Islet of Langerhans (tissue), 1 donor: ENCODE data around the gene ETHE1.

ENCODE experiments used
- FAIRE-seq: peaks from one replicate; lab custom pipeline; 2011; peaks lifted over from hg19 to GRCh38; lab: Jason Lieb, UNC

ETHE1 gene

DNA sequence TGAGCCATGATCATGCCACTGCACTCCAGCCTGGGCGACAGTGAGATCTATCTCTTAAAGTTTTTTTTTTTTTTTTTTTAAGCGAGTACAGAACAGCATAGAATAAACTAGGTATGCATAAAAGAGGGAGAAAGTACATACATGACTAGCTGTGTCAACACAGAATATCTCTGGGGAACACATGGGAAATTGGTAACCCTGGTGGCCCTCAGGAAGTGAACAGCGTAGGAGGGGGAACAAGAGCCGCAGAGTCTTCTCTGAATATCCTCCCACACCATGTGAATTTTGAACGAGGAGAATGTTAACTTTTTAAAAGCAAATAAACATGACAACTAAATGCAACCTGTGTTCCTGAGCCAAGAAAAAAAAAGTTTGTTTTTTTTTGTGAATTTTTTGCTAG, 37.7 kb downstream of the ETHE1 start:
- FAIRE-seq = no peak

DNA sequence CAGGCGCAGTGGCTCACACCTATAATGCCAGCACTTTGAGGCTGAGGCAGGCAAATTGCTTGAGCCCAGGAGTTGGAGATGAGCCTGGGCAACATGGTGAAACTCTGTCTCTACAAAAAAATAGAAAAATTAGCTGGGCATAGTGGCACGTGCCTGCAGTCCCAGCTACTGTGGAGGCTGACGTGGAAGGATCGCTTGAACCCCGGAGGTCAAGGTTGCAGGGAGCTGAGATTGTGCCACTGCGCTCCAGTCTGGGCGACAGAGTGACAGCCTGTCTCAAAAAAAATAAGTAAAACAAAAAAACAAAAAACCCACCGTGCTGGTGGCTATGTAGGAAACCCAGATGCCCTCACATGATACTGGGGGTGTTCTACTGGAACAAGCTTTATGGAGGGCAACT, 38.8 kb downstream of the ETHE1 start:
- no peak for FAIRE-seq

DNA sequence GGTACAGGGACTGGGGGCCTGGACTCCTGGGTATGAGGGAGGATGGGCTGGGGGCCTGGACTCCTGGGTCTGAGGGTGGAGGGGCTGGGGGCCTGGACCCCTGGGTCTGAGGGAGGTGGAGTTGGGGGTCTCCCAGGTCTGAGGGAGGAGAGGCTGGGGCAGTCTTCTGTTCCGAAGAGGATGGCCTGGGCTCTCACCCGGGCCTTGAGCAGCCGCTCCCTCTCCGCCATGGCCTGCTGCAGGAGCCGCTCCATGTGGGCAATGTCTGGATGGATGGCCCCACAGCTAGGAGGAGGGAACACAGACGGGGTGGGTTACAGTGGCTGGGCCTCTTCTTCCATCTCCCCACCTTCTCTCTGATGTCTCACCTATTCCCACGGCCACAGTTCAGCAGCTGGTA, 40.6 kb downstream of the ETHE1 start:
- FAIRE-seq = no peak

DNA sequence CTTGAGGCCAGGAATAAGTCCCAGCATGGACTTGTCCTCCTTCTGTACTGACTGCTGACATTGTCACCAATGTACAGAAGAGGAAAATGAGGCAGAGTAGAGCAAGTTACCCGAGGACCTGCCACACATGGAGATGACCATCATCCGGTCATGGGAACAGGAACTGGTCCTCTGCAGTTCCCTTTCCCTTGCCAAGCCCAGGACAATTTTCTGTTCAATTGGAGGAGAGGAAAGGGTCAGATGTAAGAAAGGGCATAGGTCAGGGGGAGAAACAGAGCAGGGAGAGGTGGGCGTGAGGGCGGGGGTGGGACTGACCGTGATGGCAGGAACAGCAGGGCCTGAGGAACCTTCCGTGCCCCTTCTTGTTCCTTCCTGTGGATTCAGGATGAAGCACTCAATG, 41.0 kb downstream of the ETHE1 start:
- FAIRE-seq = no peak

DNA sequence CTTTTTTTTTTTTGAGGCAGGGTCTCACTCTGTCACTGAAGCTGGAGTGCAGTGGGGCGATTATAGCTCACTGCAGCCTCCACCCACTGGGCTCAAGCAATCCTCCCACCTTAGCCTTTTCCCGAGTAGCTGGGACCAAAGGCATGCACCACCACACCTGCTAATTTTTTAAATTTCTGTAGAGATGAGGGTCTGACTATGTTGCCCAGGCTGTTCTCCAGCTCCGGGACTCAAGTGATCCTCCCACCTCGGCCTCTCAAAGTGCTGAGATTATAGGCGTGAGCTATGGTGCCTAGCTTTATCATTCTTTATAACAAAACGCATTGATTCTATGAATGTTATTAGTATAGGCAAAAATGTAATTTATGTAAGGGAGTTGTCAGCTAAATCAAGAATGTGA, 43.7 kb downstream of the ETHE1 start:
- no peak for FAIRE-seq

DNA sequence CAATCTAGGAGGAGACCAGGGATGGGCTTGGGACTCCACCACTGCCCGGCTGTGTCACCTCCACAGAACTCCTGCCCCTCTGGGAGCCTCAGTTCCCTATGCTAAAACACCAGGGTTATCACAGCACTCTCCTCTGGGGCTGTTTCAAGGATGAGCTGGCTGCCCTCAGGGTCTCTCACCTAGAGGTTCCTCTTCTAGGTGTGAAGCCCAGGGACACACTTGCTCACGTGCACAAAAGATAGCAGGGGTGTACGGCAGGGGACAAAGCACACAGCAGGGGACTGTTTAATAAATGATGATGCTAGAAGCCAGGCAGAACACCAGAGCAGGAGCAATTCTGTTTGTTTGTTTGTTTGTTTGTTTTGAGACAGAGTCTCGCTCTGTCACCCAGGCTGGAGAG, 44.8 kb downstream of the ETHE1 start:
- no peak for FAIRE-seq

DNA sequence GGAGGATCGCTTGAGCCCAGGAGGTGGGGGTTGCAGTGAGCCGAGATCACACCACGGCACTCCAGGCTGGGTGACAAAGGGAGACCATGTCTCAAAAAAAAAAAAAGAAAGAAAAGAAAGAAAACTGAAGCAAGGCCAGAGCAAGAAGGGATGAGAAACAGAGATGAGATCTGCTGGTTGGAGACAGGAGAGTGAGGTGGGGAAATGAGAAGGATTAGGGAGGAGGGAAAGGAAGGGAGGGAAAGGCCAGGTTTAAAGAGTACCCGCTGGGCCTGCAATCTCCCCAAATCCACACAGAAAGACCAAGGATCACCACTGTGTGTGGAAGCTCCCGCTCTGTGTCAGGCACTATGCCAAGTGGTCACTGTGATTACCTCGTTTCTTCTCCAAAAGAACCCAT, 45.3 kb downstream of the ETHE1 start:
- FAIRE-seq = no peak

DNA sequence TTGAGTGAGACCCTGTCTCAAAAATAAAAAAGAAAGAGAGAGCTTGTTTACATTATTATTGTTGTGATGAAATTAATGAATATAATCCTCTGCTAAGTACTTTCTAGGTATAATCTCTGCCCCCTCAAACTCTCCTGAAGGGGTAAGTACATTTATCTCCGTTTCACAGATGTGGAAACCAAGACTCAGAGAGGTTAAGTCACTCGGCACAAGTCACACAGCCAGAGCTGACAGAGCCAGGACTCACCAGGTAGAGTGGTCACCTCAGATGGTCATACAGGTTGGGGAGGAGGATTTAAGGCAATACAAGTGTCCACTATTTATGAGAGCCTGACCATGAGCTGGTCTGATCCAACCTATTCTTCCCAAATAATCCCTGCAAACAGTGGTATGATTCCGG, 46.4 kb downstream of the ETHE1 start:
- no peak for FAIRE-seq

DNA sequence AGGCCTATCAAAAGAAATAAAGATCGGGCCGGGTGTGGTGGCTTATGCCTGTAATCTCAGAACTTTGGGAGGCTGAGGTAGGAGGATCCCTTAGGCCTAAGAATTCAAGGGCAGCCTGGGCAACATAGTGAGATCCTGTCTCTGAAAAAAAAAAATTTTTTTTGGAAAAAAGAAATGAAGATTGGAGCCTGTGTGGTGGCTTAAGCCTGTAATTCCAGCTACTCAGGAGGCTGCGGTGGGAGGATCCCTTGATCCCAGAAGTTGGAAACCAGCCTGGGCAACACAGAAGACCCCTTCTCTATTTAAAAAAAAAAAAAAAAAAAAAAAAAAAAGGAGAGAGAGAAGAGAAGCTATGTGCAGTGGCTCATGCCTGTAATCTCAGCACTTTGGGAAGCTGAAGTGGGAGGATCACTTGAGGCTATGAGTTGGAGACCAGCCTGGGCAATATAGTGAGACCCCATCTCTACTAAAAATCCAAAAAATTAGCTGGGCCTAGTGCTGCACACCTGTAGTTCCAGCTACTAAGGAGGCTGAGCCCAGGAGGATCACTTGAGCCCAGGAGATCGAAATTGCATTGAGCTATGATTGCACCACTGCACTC, 46.9 kb downstream of the ETHE1 start:
- no peak for FAIRE-seq

DNA sequence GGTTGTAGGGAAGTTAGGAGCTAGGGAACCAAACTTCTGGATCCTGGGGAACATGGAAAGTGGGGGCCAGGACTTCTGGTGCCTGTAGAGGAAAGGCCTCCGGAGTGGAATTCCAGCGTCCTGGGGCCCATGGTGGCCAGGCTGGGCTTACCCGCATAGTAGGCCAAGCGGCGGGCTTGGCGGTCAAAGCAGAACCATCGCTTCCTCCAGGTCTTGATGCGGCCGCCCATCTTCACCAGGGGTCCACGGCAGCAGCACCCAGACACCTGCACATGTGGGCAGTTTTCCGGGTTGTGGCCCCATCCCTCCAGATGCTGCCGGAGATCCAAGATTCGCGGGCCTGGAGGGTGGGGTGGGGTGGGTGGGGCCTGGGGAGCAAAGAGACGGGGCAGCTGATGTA, 47.8 kb downstream of the ETHE1 start:
- no peak for FAIRE-seq

DNA sequence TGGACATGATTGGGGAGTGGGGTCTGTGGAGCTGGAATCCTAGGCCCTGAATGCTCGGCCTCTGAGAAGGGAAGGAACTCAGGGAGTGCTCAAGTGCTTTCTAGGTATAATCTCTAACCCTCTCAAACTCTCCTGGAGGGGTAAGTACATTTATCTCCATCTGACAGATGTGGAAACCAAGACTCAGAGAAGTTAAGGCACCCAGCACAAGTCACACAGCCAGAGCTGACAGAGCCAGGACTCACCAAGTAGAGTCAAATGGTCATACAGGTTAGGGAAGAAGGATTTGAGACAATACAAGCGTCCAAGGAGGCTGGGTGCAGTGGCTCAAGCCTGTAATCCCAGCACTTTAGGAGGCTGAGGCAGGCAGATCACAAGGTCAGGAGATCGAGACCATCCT, 48.7 kb downstream of the ETHE1 start:
- FAIRE-seq = no peak

DNA sequence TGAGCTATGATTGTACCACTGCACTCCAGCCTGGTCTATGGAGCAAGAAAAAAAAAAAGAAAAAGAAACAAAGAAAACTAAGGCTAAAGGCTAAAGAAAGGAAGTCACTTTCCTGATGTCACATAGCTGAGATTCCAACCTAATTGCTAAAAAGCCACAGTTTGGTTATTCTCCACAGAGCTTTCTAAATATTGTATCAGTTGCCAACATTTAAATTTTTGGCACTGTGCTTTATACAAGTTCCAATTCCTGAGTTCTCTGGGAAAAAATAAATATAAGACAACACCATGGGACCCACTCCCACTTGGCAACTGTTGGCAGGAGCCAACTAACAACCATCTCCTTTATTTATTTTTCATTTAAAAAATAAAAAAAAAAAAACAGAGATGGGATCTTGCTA, 50.4 kb downstream of the ETHE1 start:
- no peak for FAIRE-seq

DNA sequence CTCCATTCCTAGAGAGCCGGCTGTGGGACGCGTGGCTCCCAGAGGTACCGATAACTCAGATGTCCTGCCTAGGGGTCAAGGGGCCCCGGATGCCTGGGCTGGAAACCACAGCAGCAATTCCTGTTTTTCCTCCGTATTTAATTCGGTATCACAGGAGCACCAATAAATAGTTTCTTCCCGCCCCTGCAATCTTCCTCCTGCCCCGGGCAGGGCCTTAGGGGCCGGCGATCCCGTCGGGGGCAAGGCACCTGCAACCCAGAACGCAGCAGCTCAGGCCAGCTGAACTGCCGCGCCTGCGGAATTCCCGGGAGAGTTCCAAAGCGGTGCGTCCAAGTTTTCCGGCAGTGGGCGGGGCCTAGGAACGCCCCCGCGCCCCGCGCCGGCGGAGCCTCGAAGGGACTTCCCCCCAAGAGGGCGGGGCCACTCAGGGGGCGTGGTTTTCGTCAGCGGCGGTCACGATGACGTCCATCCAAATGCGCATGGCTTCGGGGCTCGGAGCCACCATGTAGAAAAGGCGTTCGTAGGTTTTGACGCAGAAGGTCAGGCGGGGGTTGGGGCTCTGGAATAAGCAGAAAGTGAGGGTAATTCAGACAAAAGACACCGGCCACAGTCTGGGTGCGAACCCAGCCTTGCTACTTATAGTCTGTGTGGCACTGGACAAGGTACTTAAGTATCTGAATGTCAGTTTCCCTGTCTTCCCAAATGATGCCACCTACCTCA, 51.9 kb downstream of the ETHE1 start:
- FAIRE-seq = no peak

DNA sequence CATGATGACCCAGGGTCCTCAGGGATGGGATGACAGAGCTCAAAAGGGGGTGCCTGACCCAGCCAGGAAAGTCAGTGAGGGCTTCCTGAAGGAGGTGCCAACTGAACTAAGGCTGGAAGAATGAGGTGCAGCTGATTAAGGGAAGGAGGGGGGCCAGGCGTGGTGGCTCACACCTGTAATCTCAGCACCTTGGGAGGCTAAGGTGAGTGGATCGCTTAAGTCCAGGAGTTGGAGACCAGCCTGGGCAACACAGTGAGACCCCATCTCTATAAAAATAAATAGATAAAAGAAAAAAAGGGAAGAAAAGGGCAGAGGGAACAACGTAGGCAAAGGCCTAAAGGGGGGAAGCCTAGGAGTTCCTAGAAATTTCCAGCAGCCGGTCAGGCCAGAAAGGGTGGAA, 52.5 kb downstream of the ETHE1 start:
- no peak for FAIRE-seq

DNA sequence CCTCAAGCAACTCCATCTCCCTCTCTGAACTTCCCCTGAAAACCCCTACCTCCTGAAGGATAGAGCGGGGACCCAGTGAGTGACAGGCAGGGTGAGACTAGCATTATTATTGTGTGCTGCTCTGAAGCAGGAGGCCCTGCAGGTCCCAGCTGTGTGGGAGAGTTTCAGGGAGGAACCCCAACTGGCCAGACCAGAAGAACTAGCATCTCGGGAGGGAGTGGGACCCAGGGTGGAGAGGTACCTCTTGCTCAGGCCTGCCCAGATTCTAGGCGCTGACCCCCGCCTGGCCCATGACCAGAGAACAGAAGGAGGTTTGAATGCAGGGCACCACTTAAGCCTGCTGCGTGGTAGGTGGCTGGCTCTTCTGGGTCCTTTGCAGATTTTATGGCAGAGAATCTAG, 55.9 kb downstream of the ETHE1 start:
- no peak for FAIRE-seq

DNA sequence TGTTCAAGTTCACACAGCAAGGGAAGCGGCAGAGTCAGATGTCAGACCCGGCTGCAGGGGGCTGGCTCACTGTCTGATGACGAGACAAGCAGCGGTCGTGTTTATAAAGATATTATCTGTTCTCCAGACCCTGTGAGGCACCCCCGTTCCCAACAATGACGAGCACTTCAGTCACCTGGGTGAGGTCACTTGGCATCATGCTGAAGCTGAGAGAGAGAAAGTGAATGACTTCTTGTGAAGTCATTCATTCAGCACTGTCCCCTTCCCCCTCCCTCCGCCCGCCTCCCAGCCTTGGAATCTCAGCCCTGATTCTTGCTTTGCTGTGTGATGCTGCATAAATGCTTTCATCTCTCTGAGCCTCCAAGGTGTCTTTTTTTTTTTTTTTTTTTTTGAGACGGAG, 56.7 kb downstream of the ETHE1 start:
- FAIRE-seq = no peak

DNA sequence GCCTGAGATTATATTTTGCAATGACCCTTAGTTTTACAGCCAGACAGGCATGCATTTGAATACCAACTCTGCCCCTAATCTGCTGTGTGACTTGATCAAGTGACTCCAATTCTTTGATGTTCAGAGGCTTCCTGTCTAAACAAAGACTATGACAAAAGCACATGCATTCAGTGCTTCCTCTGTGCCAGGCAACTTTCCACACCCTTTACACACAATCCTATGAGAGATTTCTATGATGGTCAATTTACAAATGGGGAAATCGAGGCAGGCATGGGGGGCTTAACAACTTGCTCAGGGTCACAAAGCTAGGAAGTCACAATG, 57.9 kb downstream of the ETHE1 start:
- no peak for FAIRE-seq

DNA sequence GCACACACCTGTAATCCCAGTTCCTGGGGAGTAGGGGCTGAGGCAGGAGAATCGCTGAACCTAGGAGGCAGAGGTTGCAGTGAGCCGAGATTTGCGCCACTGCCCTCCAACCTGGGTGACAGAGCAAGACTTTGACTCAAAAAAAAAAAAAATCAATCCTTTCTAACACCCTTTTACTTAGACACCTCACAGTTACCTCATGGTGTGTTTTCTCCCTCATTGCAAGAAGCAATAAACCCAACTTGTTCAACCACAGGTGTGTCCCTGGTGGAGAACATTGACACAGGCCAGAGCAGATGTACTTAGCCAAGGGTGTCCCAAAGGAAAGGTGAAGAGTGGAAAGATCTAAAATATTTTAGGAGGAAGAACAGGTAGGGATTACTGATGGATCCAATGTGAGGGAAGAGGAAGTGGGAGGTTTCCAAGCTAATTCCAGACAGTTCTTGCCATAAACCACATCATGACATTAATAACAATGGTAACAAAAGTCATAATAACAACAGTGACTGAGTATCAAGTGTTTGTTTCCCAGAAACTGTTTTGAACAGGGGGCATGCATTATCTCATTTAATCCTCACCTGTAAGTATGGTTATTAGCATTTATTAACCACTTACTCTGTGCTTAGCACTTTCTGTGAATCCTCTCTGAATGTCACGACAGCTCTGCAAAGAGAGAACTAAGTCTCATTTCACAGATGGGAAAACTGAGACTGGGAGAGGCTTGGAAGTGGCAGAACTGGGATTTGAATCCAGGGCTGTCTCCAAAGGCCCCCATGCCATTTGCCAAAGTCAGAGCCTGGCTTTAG, 58.4 kb downstream of the ETHE1 start:
- no peak for FAIRE-seq

DNA sequence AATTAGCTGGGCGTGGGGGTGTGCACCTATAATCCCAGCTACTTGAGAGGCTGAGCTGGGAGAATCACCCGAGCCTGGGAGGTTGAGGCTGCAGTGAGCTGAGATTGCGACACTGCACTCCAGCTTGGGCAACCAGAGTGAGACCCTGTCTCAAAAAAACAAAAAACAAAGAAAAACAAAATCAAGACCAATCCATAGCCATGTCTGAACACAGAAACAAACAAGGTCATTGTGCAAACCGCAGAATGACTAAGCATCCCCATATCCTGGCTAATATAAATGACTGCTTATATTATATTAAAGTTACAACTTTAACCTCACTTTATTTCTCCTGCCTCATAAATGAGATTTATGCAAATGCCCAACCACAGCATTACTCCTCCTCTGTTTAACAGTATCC, 59.3 kb downstream of the ETHE1 start:
- no peak for FAIRE-seq

DNA sequence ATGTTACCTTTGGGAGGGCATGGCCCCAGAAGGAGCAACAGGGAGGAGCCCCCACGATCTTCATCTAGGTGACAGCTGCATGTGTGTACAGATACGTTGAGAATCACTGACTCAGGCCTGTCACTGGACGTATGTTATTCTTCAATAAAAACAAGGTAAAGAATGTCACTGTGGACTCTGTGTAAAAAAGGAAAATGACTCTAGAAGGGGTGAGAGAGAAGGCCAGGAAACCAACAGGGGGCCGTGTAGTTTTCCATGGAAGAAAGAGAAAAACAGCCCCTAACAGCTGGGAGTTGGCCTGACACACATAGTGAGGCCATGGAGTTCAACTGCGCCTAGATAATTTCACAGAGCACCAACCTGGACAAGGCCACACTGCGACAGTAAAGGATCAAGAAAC, 59.7 kb downstream of the ETHE1 start:
- FAIRE-seq = no peak

DNA sequence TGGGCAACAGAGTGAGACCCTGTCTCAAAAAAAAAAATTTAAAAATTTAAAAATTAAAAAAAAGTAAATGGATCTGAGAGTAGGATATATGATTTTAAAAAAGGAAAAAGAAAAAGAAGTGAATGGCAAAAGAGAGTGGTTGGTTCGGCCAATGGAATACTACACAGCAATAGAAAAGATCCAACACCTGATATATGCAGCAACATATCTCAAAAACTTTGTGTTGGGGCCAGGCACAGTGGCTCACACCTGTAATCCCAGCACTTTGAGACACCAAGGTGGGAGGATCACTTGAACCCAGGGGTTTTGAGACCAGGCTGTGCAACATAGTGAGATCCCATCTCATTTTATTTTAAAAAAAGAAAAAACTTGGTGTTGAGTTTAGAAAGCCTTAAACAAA, 60.2 kb downstream of the ETHE1 start:
- FAIRE-seq = no peak

DNA sequence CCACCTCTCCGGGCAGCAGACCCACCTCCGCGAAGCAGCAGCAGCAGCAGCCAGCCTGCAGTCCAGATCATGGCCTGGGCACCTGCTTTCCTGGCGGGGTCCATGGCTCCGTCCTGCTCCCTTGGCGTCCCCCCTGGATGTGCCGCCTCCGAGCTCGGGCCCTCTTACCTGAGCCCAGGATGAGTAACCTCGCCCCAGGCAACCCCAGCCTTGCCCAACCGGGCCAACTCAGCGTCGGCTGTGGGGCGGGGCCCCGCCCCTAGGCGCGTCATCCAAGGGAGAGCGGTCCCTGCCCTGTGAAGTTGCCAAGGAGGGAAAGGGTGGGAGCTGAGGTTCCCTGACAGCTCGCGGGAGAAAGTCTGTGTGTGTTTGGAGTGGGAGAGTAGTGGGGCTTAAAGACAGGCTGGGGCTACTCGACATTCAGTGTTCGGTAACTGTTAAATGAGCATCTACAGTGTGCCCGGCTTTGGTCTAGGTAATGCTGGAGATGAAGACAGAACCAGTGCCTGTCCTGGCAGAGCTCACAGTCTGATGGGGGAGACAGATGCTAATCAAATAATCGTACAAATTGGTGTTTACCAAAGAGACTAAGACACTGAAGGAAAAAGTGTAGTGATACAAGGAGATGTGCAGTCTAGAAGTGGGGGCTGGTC, 61.4 kb downstream of the ETHE1 start, which contains the start of gene LYPD3:
TSS of gene LYPD3 (minus strand) at position 141 of the 653 bp plus-strand sequence. CDS start at position 104, 37 bp downstream.
- FAIRE-seq = no peak

DNA sequence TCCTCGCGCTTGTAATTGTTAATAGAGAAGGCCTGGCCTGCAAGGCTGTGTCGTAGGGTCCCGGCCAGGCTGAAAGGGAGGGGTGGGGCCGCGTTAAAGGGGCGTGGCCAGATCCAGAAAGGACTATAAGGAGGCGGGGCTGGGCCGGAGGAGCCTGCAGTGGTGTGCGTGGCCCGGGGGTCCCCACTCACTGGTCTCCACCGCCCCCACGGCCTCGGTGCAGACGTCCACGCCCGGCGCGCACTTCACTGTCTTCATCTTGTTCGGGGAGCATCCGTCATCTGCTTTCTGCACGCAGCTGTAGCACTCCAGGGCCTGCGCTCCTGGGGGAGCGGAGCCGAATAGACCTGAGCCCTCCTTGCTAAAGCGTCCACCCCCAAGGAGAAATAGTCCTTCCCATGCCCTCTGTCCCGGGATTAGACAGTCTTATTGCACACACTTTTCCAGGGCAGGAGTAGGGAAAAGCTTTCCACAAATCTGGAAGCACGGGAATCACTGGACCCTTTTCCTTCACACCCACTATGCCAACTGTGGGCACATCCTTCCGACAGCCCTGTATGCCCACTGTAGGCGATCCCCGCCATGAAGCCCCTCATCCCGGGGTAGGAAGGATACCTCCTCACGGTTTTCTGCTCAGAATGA, 62.7 kb downstream of the ETHE1 start:
- no peak for FAIRE-seq
